MM.1S (cell line): ENCODE measurements around the gene TMEM263.

ENCODE experiments used
- DNase-seq: peaks from one replicate; pipeline ENCODE4 v3.0.0-alpha.2; 2015
- H2AFZ ChIP-seq: fragments of 300-600 bp; sonication (generic); 2 replicates; pipeline ENCODE4 v1.6.0; 2016; ENCODE audit warnings: antibody characterized with exemption, low read length
- H3F3A ChIP-seq: fragments of 300-600 bp; sonication (generic); 2 replicates; pipeline ENCODE4 v1.6.1; 2016; ENCODE audit warnings: mild to moderate bottlenecking, antibody characterized with exemption, low read length, moderate library complexity, mixed read lengths; ENCODE audit not compliant: insufficient read depth
- H3K27ac ChIP-seq: fragments of 300-600 bp; sonication (generic); 2 replicates; pipeline ENCODE4 v1.5.1; 2016; ENCODE audit warnings: mild to moderate bottlenecking, low read length
- H3K27me3 ChIP-seq: fragments of 300-600 bp; sonication (generic); replicated peaks from 2 replicates; pipeline ENCODE4 v1.6.0; 2016; ENCODE audit warnings: low read length; ENCODE audit not compliant: insufficient read depth
- H3K36me3 ChIP-seq: fragments of 300-600 bp; sonication (generic); replicated peaks from 2 replicates; pipeline ENCODE4 v1.6.1; 2016; ENCODE audit warnings: mild to moderate bottlenecking, low read length, mixed read lengths; ENCODE audit not compliant: insufficient read depth
- H3K4me1 ChIP-seq: fragments of 300-600 bp; sonication (generic); 2 replicates; pipeline ENCODE4 v1.6.1; 2016; ENCODE audit warnings: low read length, mixed read lengths
- H3K4me2 ChIP-seq: fragments of 300-600 bp; sonication (generic); 2 replicates; pipeline ENCODE4 v1.6.0; 2016; ENCODE audit warnings: low read depth, low read length
- H3K4me3 ChIP-seq: fragments of 300-600 bp; sonication (generic); 2 replicates; pipeline ENCODE4 v1.5.1; 2016; ENCODE audit warnings: low read length, mixed read lengths
- H3K79me2 ChIP-seq: fragments of 300-600 bp; sonication (generic); 2 replicates; pipeline ENCODE4 v1.6.1; 2016; ENCODE audit warnings: mixed run types, low read length, mixed read lengths
- H3K9ac ChIP-seq: fragments of 300-600 bp; sonication (generic); 2 replicates; pipeline ENCODE4 v1.6.1; 2016; ENCODE audit warnings: low read length, mixed read lengths
- H3K9me2 ChIP-seq: fragments of 300-600 bp; sonication (generic); replicated peaks from 2 replicates; pipeline ENCODE4 v1.6.1; 2016; ENCODE audit warnings: mild to moderate bottlenecking, low read length, mixed read lengths; ENCODE audit not compliant: insufficient read depth
- H3K9me3 ChIP-seq: fragments of 300-600 bp; sonication (generic); replicated peaks from 2 replicates; pipeline ENCODE4 v1.6.1; 2016; ENCODE audit warnings: mild to moderate bottlenecking, low read length, mixed read lengths; ENCODE audit not compliant: insufficient read depth
- H4K20me1 ChIP-seq: fragments of 300-600 bp; sonication (generic); 2 replicates; pipeline ENCODE4 v1.6.1; 2016; ENCODE audit warnings: mild to moderate bottlenecking, low read length, moderate library complexity, mixed read lengths; ENCODE audit not compliant: insufficient read depth
- CTCF ChIP-seq: fragments of 300-600 bp; sonication (generic); IDR thresholded peaks from 2 replicates; pipeline ENCODE4 v1.5.1; 2016; ENCODE audit warnings: antibody characterized with exemption, low read length, mixed read lengths
- EZH2 ChIP-seq: fragments of 300-600 bp; sonication (generic); optimal IDR thresholded peaks from 2 replicates; pipeline ENCODE3; 2017; ENCODE audit warnings: low read depth, mild to moderate bottlenecking, antibody characterized with exemption, low read length, mixed read lengths
- EZH2phosphoT487 ChIP-seq: fragments of 300-600 bp; sonication (generic); IDR thresholded peaks from 2 replicates; pipeline ENCODE4 v1.6.1; 2018; ENCODE audit warnings: antibody characterized with exemption, low read length

The TMEM263 gene

GRCh38 chr12:106955377-106956047, at the start of gene TMEM263:
Gene TMEM263 (plus strand): TSS chr12:106955907. CDS start chr12:106967117, 11,210 bp downstream.
- no peaks in the 10 kb centered on the region for H3K27me3 ChIP-seq
- H3K4me1 ChIP-seq, result peaks cover 5% of the 10 kb centered on the region
- H3K27ac ChIP-seq, result no peak within 1 kb of the TSS; the same call in 1 of the 2 replicates
- peak within 1 kb of the TSS; percentile 92 for H3K4me3 ChIP-seq
- H3K4me2 ChIP-seq, result peak within 1 kb of the TSS; percentile 75
- no peaks in the 10 kb centered on the region for H3K36me3 ChIP-seq
- no peaks in the 10 kb centered on the region for H3F3A ChIP-seq
- peak; percentile 87 for DNase-seq
- H3K9me2 ChIP-seq, result no peaks in the 10 kb centered on the region
- H3K9me3 ChIP-seq, result no peaks in the 10 kb centered on the region
- no peaks in the 10 kb centered on the region for H4K20me1 ChIP-seq
- peak within 1 kb of the TSS; percentile 79 for H2AFZ ChIP-seq
- H3K79me2 ChIP-seq, result peaks cover 14% of the 10 kb centered on the region; the same call in 1 of the 2 replicates
- peak within 1 kb of the TSS; percentile 70 for H3K9ac ChIP-seq
- TF ChIP-seq EZH2, result no peak
- no peak for TF ChIP-seq CTCF
- no peak for TF ChIP-seq EZH2phosphoT487

- H3K4me3 ChIP-seq, result no peak overlapping the region
- H3K27ac ChIP-seq, result no peak overlapping the region
- H2AFZ ChIP-seq, result no peak overlapping the region
- no peaks in the 10 kb centered on the region for H3K9me3 ChIP-seq
- H3K9me2 ChIP-seq, result no peaks in the 10 kb centered on the region
- no peak overlapping the region for H3K9ac ChIP-seq
- H3K4me1 ChIP-seq, result peaks cover 17% of the 10 kb centered on the region
- no peak for DNase-seq
- no peak overlapping the region for H3K4me2 ChIP-seq
- H3K36me3 ChIP-seq, result no peaks in the 10 kb centered on the region
- no peaks in the 10 kb centered on the region for H3F3A ChIP-seq
- H3K79me2 ChIP-seq, result no peaks in the 10 kb centered on the region
- TF ChIP-seq EZH2phosphoT487 (no peak), CTCF (no peak), EZH2 (no peak)
- H3K27me3 ChIP-seq, result no peaks in the 10 kb centered on the region
- H4K20me1 ChIP-seq, result no peaks in the 10 kb centered on the region
Observed at GRCh38 chr12:106906715-106907114, 49.0 kb upstream of the TMEM263 start.

- no peak overlapping the region for H3K4me3 ChIP-seq
- no peaks in the 10 kb centered on the region for H3K79me2 ChIP-seq
- H3K9me3 ChIP-seq, result no peaks in the 10 kb centered on the region
- H3K9ac ChIP-seq, result no peak overlapping the region
- H3K9me2 ChIP-seq, result no peaks in the 10 kb centered on the region
- H3F3A ChIP-seq, result no peaks in the 10 kb centered on the region
- H3K27ac ChIP-seq, result no peak overlapping the region
- H3K27me3 ChIP-seq, result no peaks in the 10 kb centered on the region
- no peaks in the 10 kb centered on the region for H4K20me1 ChIP-seq
- H3K36me3 ChIP-seq, result no peaks in the 10 kb centered on the region
- H2AFZ ChIP-seq, result no peak overlapping the region
- H3K4me2 ChIP-seq, result no peak overlapping the region
- no peak for DNase-seq
- H3K4me1 ChIP-seq, result peaks cover 17% of the 10 kb centered on the region
- TF ChIP-seq EZH2, result no peak
Observed at GRCh38 chr12:106907411-106907810, 48.3 kb upstream of the TMEM263 start.

GRCh38 chr12:106907846-106908245, 47.9 kb upstream of the TMEM263 start:
- Histone ChIP-seq H3F3A (no peaks in the 10 kb centered on the region), H3K4me1 (peaks cover 17% of the 10 kb centered on the region), H3K4me3 (no peak overlapping the region), H3K9me2 (no peaks in the 10 kb centered on the region), H3K36me3 (no peaks in the 10 kb centered on the region), H3K9ac (no peak overlapping the region), H2AFZ (no peak overlapping the region), H3K27me3 (no peaks in the 10 kb centered on the region), H3K4me2 (no peak overlapping the region), H3K79me2 (no peaks in the 10 kb centered on the region), H3K9me3 (no peaks in the 10 kb centered on the region), H4K20me1 (no peaks in the 10 kb centered on the region), H3K27ac (no peak overlapping the region)
- no peak for DNase-seq
- TF ChIP-seq CTCF, result no peak
- TF ChIP-seq EZH2, result no peak
- TF ChIP-seq EZH2phosphoT487, result no peak
